MCF 10A (cell line): ENCODE data around the gene CDC42EP3. TPM values are rescaled to one million over a fixed set of nuclear protein-coding genes. Genes with fewer than 3 reads are reported as not detected.

Experiments
- Bru-seq: library from RNA; stranded (reverse); fragments of 400-500 nt; gene quantifications from one replicate; lab custom pipeline; 2021; lab: Mats Ljungman, UMichigan
- BruChase-seq, 2 experiments: library from RNA; stranded (reverse); fragments of 400-500 nt; gene quantifications; one replicate each; lab custom pipeline; 2021; lab: Mats Ljungman, UMichigan
- BruUV-seq: library from RNA; stranded (reverse); fragments of 400-500 nt; replicated peaks from 2 replicates; lab custom pipeline; 2021; lab: Mats Ljungman, UMichigan
- CTCF ChIA-PET: fragments of 300-600 bp; sonication (Branson Sonifier 250); formaldehyde crosslinking; extraction: SDS; loops from one replicate; lab custom pipeline; 2021; ENCODE audit warnings: antibody characterized with exemption, inconsistent platforms; lab: Yijun Ruan, JAX
- POLR2A ChIA-PET: fragments of 300-600, 350-650 bp; sonication (Branson Sonifier 250); formaldehyde crosslinking; extraction: SDS; loops from one replicate; lab custom pipeline; 2020; ENCODE audit warnings: antibody characterized with exemption, inconsistent platforms; lab: Yijun Ruan, JAX
- DNase-seq: peaks from one replicate; pipeline ENCODE4 v3.0.0-alpha.2; 2018; ENCODE audit not compliant: unreplicated experiment
- H3K27ac Mint-ChIP-seq: one replicate; pipeline ENCODE4 v1.8.0; 2022; ENCODE audit warnings: mild to moderate bottlenecking, low read depth, mixed read lengths; ENCODE audit not compliant: unreplicated experiment
- H3K27me3 Mint-ChIP-seq: one replicate; pipeline ENCODE4 v1.8.0; 2022; ENCODE audit warnings: mixed read lengths; ENCODE audit not compliant: insufficient read depth, unreplicated experiment
- H3K36me3 Mint-ChIP-seq: one replicate; pipeline ENCODE4 v1.8.0; 2022; ENCODE audit warnings: mild to moderate bottlenecking, moderate library complexity, mixed read lengths; ENCODE audit not compliant: insufficient read depth, unreplicated experiment
- H3K4me1 Mint-ChIP-seq: one replicate; pipeline ENCODE4 v1.8.0; 2022; ENCODE audit warnings: mixed read lengths; ENCODE audit not compliant: insufficient read depth, unreplicated experiment
- H3K4me3 Mint-ChIP-seq: one replicate; pipeline ENCODE4 v1.8.0; 2022; ENCODE audit warnings: mild to moderate bottlenecking, moderate library complexity, mixed read lengths; ENCODE audit not compliant: unreplicated experiment
- H3K9me3 Mint-ChIP-seq: one replicate; pipeline ENCODE4 v1.8.0; 2022; ENCODE audit warnings: mixed read lengths; ENCODE audit not compliant: unreplicated experiment
- intact Hi-C: fragments of 100-400 bp; cut with micrococcal nuclease; formaldehyde crosslinking; loops from 2 replicates; pipeline ENCODE4 v1.14.1; 2022
- long read RNA-seq: library from polyadenylated mRNA; stranded (forward); transcript quantifications from one replicate; pipeline ENCODE4 v2.0.0, GENCODE V29; 2022
- total RNA-seq: library from RNA; stranded (reverse); gene quantifications from 2 replicates; pipeline ENCODE4 v1.2.3, GENCODE V29; 2022
- TF ChIP-seq, protein P1 (sequence below): fragments of 200-600 bp; IDR thresholded peaks from one replicate; pipeline ENCODE4 v1.8.0; 2022; ENCODE audit warnings: antibody characterized with exemption, mild to moderate bottlenecking; ENCODE audit not compliant: unreplicated experiment

Gene CDC42EP3
- 55.4 and 61.3 TPM in 2 replicates for total RNA-seq
- Bru-seq, nascent RNA = percentile 93 among the genes with signal in this experiment
- percentile 85 among the genes with signal in this experiment for BruChase-seq, experiment 1, labeled RNA remaining after a 6-hour chase
- percentile 90 among the genes with signal in this experiment for BruChase-seq, experiment 2, labeled RNA remaining after a 2-hour chase
- long read RNA-seq, full-length matches to known transcripts = 110 of 121 reads
- long read RNA-seq, partial matches to known transcripts = 0 of 121 reads
- long read RNA-seq, other reads (novel, unspliced or antisense) = 11 of 121 reads

GRCh38 chr2:37671009-37671815 is at the start of gene CDC42EP3:
TSS of gene CDC42EP3 (minus strand) at chr2:37671642. CDS start at chr2:37646587, 25,055 bp downstream.
- peak; percentile 56 for DNase-seq
- H3K27me3 Mint-ChIP-seq = no peaks in the 10 kb centered on the region
- peaks cover 5% of the 10 kb centered on the region for H3K36me3 Mint-ChIP-seq
- TF ChIP-seq, protein P1, sequence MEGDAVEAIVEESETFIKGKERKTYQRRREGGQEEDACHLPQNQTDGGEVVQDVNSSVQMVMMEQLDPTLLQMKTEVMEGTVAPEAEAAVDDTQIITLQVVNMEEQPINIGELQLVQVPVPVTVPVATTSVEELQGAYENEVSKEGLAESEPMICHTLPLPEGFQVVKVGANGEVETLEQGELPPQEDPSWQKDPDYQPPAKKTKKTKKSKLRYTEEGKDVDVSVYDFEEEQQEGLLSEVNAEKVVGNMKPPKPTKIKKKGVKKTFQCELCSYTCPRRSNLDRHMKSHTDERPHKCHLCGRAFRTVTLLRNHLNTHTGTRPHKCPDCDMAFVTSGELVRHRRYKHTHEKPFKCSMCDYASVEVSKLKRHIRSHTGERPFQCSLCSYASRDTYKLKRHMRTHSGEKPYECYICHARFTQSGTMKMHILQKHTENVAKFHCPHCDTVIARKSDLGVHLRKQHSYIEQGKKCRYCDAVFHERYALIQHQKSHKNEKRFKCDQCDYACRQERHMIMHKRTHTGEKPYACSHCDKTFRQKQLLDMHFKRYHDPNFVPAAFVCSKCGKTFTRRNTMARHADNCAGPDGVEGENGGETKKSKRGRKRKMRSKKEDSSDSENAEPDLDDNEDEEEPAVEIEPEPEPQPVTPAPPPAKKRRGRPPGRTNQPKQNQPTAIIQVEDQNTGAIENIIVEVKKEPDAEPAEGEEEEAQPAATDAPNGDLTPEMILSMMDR = no peak
- no TSS peak for BruUV-seq
- intact Hi-C loops = loop anchor here (1.0 to 5.0 kb wide), 6 partner anchors 32 to 256 kb away; no protein-coding TSS in a partner anchor
- ChIA-PET POLR2A (interaction anchor here (0.6 to 6.0 kb wide), 22 partner anchors 12 to 257 kb away, joined by 3 to 90 read pairs (median 6); no protein-coding TSS in a partner anchor), CTCF (interaction anchor here (0.6 to 1.8 kb wide), 7 partner anchors 13 to 364 kb away, joined by 3 to 9 read pairs (median 3); no protein-coding TSS in a partner anchor)
- no peaks in the 10 kb centered on the region for H3K9me3 Mint-ChIP-seq
- peak within 1 kb of the TSS; percentile 77 for H3K27ac Mint-ChIP-seq
- peak within 1 kb of the TSS; percentile 92 for H3K4me3 Mint-ChIP-seq
- H3K4me1 Mint-ChIP-seq = peaks cover 27% of the 10 kb centered on the region

GRCh38 chr2:37721201-37721560 is 49.7 kb upstream of the CDC42EP3 start:
- no peak for DNase-seq
- TF ChIP-seq, protein P1 = no peak
- Mint-ChIP-seq H3K27ac (peak overlapping the region; percentile 40), H3K4me3 (no peak overlapping the region), H3K36me3 (no peaks in the 10 kb centered on the region), H3K27me3 (no peaks in the 10 kb centered on the region), H3K4me1 (peaks cover 5% of the 10 kb centered on the region), H3K9me3 (peaks cover 5% of the 10 kb centered on the region)
- intact Hi-C loops = no loop called here
- POLR2A ChIA-PET = no interaction called here
- BruUV-seq = no TSS peak
- CTCF ChIA-PET = no interaction called here

- DNase-seq = peak; percentile 85
- intact Hi-C loops = no loop called here
- no peak overlapping the region for H3K4me3 Mint-ChIP-seq
- no TSS peak for BruUV-seq
- H3K36me3 Mint-ChIP-seq = no peaks in the 10 kb centered on the region
- ChIA-PET CTCF (interaction anchor here (0.7 kb wide), 1 partner anchor 23 kb away, joined by 3 read pairs; no protein-coding TSS in a partner anchor), POLR2A (no interaction called here)
- TF ChIP-seq, protein P1 = no peak
- peak overlapping the region; percentile 40 for H3K27ac Mint-ChIP-seq
- no peaks in the 10 kb centered on the region for H3K27me3 Mint-ChIP-seq
- H3K4me1 Mint-ChIP-seq = peaks cover 5% of the 10 kb centered on the region
- H3K9me3 Mint-ChIP-seq = peaks cover 7% of the 10 kb centered on the region
Measured at GRCh38 chr2:37720533-37721200, 49.2 kb upstream of the CDC42EP3 start.
